ENCODE data around the gene PCSK6.

- TF ChIP-seq ARNT (IDR thresholded peaks at IDR 0.05), result no peak
- no peak for TF ChIP-seq SP1 (IDR thresholded peaks at IDR 0.05)
Observed at GRCh38 chr15:101296418-101297405, 192.8 kb downstream of the PCSK6 start.
